ENCODE data around the gene STPG3. TPM values are rescaled to one million over a fixed set of nuclear protein-coding genes. Genes with fewer than 3 reads are reported as not detected.
A peak's percentile ranks its signal among the peaks of the same experiment; 100 is the strongest.

Gene STPG3
- total RNA-seq (1 to 10 TPM in 1 of 9 donors, under 1 TPM in 1, not detected in 7; 0.25 to 3.1 TPM), polyA plus RNA-seq (under 1 TPM in 1 of 3 donors, not detected in 2; 0.32 TPM)
- long read RNA-seq, donor 1: 0 reads
- long read RNA-seq, donor 2: 0 reads
- long read RNA-seq, donor 3: 0 reads
- long read RNA-seq, donor 4: 0 reads
- long read RNA-seq, donor 5: 0 reads
- long read RNA-seq, donor 6: 0 reads
- long read RNA-seq, donor 7: 0 reads
- long read RNA-seq, donor 8: 0 reads
- long read RNA-seq, donor 9: 0 reads
- long read RNA-seq, donor 10: 0 reads

GRCh38 chr9:137251194-137251461 is at the start of gene STPG3:
Gene STPG3 (plus strand): TSS chr9:137251286. CDS start chr9:137251287, 1 bp downstream.
- no peaks in the 10 kb centered on the region for H3K27me3 ChIP-seq
- H3K27ac ChIP-seq: no peak within 1 kb of the TSS
- H3K9me3 ChIP-seq (replicated peaks in 1 of 3): no peaks in the 10 kb centered on the region
- H3K36me3 ChIP-seq (replicated peaks in 1 of 2): no peaks in the 10 kb centered on the region
- DNase-seq: no peak
- H3K4me3 ChIP-seq: no peak within 1 kb of the TSS
- intact Hi-C loops (cut with DNase I): no loop called here
- TF ChIP-seq POLR2A (IDR thresholded peaks at IDR 0.05): no peak
- 20 to 64% (median 50%) methylated on average over 2 to 4 of the region's 4 CpGs for WGBS, 4 donors
- H3K4me1 ChIP-seq (replicated peaks in 1 of 2): peaks cover 10 to 22% of the 10 kb centered on the region in 2 donors

DNA sequence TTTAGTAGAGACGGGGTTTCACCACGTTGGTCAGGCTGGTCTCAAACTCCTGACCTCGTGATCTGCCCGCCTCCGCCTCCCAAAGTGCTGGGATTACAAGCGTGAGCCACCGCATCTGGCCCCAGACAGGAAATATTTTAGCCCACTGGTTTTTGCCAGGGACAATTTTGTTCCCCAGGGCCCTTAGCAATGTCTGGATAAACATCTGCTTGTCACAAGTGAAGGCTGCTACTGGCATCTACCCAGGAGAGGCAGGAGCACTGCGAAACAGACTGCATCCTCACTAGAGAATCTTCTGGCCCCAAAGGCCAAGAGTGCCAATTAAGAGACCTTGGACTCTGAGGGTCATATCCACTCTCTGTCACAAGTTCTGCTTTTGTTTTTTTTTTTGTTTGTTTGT is 48.1 kb upstream of the STPG3 start:
- no peak for DNase-seq
- no peaks in the 10 kb centered on the region for H3K9me3 ChIP-seq (replicated peaks in 1 of 3)
- TF ChIP-seq POLR2A (IDR thresholded peaks at IDR 0.05): no peak
- TF ChIP-seq, protein P1, sequence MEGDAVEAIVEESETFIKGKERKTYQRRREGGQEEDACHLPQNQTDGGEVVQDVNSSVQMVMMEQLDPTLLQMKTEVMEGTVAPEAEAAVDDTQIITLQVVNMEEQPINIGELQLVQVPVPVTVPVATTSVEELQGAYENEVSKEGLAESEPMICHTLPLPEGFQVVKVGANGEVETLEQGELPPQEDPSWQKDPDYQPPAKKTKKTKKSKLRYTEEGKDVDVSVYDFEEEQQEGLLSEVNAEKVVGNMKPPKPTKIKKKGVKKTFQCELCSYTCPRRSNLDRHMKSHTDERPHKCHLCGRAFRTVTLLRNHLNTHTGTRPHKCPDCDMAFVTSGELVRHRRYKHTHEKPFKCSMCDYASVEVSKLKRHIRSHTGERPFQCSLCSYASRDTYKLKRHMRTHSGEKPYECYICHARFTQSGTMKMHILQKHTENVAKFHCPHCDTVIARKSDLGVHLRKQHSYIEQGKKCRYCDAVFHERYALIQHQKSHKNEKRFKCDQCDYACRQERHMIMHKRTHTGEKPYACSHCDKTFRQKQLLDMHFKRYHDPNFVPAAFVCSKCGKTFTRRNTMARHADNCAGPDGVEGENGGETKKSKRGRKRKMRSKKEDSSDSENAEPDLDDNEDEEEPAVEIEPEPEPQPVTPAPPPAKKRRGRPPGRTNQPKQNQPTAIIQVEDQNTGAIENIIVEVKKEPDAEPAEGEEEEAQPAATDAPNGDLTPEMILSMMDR (IDR thresholded peaks at IDR 0.05): no peak
- H3K36me3 ChIP-seq (replicated peaks in 1 of 2): no peaks in the 10 kb centered on the region
- no peaks in the 10 kb centered on the region for H3K27me3 ChIP-seq
- H3K4me1 ChIP-seq (replicated peaks in 1 of 2): peaks cover 15 to 64% of the 10 kb centered on the region in 2 donors
- no peak overlapping the region for H3K27ac ChIP-seq
- 69 to 82% (median 78%) methylated on average over 8 of the region's 8 CpGs for WGBS, 4 donors
- H3K4me3 ChIP-seq: no peak overlapping the region
- intact Hi-C loops (cut with DNase I): no loop called here

DNA sequence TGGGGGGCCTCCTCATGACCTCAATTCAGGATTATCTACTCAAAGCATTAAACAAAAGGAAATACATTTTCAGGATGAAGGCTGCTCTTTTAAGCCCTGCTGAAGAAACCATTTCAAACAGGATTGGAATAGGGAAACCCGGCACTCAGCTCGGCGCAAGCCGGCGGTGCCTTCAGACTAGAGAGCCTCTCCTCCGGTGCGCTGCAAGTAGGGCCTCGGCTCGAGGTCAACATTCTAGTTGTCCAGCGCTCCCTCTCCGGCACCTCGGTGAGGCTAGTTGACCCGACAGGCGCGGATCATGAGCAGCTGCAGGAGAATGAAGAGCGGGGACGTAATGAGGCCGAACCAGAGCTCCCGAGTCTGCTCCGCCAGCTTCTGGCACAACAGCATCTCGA is 46.4 kb upstream of the STPG3 start:
- intact Hi-C loops (cut with DNase I): no loop called here
- Histone ChIP-seq H3K27me3 (no peaks in the 10 kb centered on the region), H3K36me3 (replicated peaks in 1 of 2) (no peaks in the 10 kb centered on the region), H3K4me3 (peak overlapping the region; percentile 44 to 98 (median 76)), H3K4me1 (replicated peaks in 1 of 2) (peaks cover 15 to 47% of the 10 kb centered on the region in 2 donors), H3K27ac (peak overlapping the region in 4 of 5 donors; percentile 70 to 97 (median 78)), H3K9me3 (replicated peaks in 1 of 3) (no peaks in the 10 kb centered on the region)
- DNase-seq: no peak
- TF ChIP-seq POLR2A (IDR thresholded peaks at IDR 0.05): no peak
- TF ChIP-seq, protein P1 (IDR thresholded peaks at IDR 0.05): no peak
- 10 to 28% (median 15%) methylated on average over 11 to 21 of the region's 21 CpGs for WGBS, 4 donors

DNA sequence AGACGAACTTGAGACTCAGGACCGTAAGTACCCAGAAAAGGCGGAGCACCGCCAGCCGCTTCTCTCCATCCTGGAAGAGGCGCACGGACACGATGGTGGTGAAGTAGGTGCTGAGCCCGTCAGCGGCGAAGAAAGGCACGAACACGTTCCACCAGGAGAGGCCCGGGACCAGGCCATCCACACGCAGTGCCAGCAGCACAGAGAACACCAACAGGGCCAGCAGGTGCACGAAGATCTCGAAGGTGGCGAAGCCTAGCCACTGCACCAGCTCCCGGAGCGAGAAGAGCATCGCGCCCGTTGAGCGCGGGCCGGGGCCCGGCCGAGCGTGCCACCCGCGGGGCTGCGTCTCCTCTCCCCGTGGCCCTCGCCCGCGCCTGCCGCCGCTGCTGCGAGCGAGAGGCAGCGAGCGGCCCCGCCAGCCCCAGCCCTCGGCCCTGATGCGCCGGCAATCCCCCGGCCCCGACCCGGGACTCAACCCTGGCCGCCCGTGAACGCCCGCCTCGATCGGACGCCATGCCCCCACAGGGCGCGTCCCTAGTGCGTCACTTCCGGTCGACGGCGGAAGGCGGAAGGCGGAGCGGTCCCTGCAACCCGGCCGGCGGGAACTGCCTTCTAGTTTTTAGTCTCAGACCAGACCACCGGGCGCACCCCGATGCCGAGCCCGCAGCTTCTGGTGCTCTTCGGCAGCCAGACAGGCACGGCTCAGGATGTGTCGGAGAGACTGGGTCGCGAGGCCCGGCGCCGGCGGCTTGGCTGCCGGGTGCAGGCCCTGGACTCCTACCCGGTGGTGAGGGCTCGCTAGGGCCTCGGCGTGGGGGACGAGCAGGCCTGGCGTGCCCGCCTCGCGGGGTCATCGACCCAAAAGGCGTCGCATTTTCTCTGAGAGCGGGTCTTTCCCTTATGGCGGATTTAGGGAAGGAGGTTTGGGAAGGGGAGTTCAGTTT is 45.7 kb upstream of the STPG3 start, which contains the start of the genes NDOR1 and TMEM203:
Gene NDOR1, plus strand, starts transcription at position 575 of the 944 bp plus-strand sequence. Its CDS starts 78 bp downstream, at position 653.
Gene TMEM203, minus strand, starts transcription at position 523 of the 944 bp plus-strand sequence. Its CDS starts 234 bp downstream, at position 289.
- intact Hi-C loops (cut with DNase I): no loop called here
- 0 to 1% (median 0%) methylated on average over 10 to 98 of the region's 98 CpGs for WGBS, 4 donors
- TF ChIP-seq, protein P1 (IDR thresholded peaks at IDR 0.05): no peak
- peak in 1 of 2 donors; percentile 61 for TF ChIP-seq POLR2A (IDR thresholded peaks at IDR 0.05)
- H3K36me3 ChIP-seq (replicated peaks in 1 of 2): no peaks in the 10 kb centered on the region
- H3K4me3 ChIP-seq: peak within 1 kb of the TSS; percentile 44 to 98 (median 76)
- H3K9me3 ChIP-seq (replicated peaks in 1 of 3): no peaks in the 10 kb centered on the region
- DNase-seq: peak; percentile 88 to 95 (median 93)
- peak within 1 kb of the TSS in 4 of 5 donors; percentile 70 to 97 (median 78) for H3K27ac ChIP-seq
- no peaks in the 10 kb centered on the region for H3K27me3 ChIP-seq
- H3K4me1 ChIP-seq (replicated peaks in 1 of 2): peaks cover 15 to 47% of the 10 kb centered on the region in 2 donors

All from adrenal gland (tissue), 19 donors.